GM19468 (cell line): ENCODE measurements around the gene FAM161B.

Experiments
- ATAC-seq: cut with Tn5 transposase; IDR thresholded peaks from one replicate; pipeline ENCODE4 v1.9.1; 2021; ENCODE audit warnings: mild to moderate bottlenecking, moderate library complexity, moderate number of reproducible peaks; ENCODE audit not compliant: unreplicated experiment; ENCODE audit errors: extremely low read depth

The FAM161B gene

GRCh38 chr14:73886449-73887317 lies 63.2 kb downstream of the FAM161B start, which contains the start of gene ZNF410:
ZNF410 (plus strand) TSS chr14:73886859; CDS start chr14:73892176, 5,317 bp downstream.
- ATAC-seq = peak; percentile 92

- ATAC-seq = no peak
These were observed 65.3 kb downstream of the FAM161B start for GRCh38 chr14:73884438-73885190.
